Measurements from ENCODE around the gene NT5E.

Gene NT5E

GRCh38 chr6:85479208-85479607, 29.3 kb downstream of the NT5E start:
- Histone ChIP-seq H3K27me3 (ENCODE audit: control insufficient read depth, insufficient read depth, low read length) (no peaks in the 10 kb centered on the region), H3K4me2 (ENCODE audit: low read length) (no peak overlapping the region), H3K36me3 (ENCODE audit: control insufficient read depth, insufficient read depth, low read length) (no peaks in the 10 kb centered on the region), H3K9me3 (ENCODE audit: control insufficient read depth, low read length) (no peaks in the 10 kb centered on the region), H2AFZ (no peak overlapping the region), H3K79me2 (no peaks in the 10 kb centered on the region), H3K4me3 (ENCODE audit: low read depth, low read length) (no peak overlapping the region), H3K4me1 (no peaks in the 10 kb centered on the region), H3K27ac (no peak overlapping the region), H3K9ac (no peak overlapping the region)
- no peak for TF ChIP-seq CTCF (IDR thresholded peaks at IDR 0.05)

GRCh38 chr6:85482206-85482904, 32.5 kb downstream of the NT5E start:
- Histone ChIP-seq H3K79me2 (no peaks in the 10 kb centered on the region), H3K9me3 (ENCODE audit: control insufficient read depth, low read length) (no peaks in the 10 kb centered on the region), H3K27me3 (ENCODE audit: control insufficient read depth, insufficient read depth, low read length) (no peaks in the 10 kb centered on the region), H2AFZ (no peak overlapping the region), H3K9ac (no peak overlapping the region), H3K36me3 (ENCODE audit: control insufficient read depth, insufficient read depth, low read length) (no peaks in the 10 kb centered on the region), H3K4me3 (ENCODE audit: low read depth, low read length) (no peak overlapping the region), H3K4me1 (no peaks in the 10 kb centered on the region), H3K27ac (no peak overlapping the region), H3K4me2 (ENCODE audit: low read length) (no peak overlapping the region)
- TF ChIP-seq CTCF (IDR thresholded peaks at IDR 0.05), result no peak

- Histone ChIP-seq H3K27ac (no peak overlapping the region), H3K4me3 (ENCODE audit: low read depth, low read length) (no peak overlapping the region), H3K36me3 (ENCODE audit: control insufficient read depth, insufficient read depth, low read length) (no peaks in the 10 kb centered on the region), H2AFZ (no peak overlapping the region), H3K27me3 (ENCODE audit: control insufficient read depth, insufficient read depth, low read length) (no peaks in the 10 kb centered on the region), H3K9me3 (ENCODE audit: control insufficient read depth, low read length) (no peaks in the 10 kb centered on the region), H3K9ac (no peak overlapping the region), H3K79me2 (no peaks in the 10 kb centered on the region), H3K4me1 (no peaks in the 10 kb centered on the region), H3K4me2 (ENCODE audit: low read length) (no peak overlapping the region)
- peak; percentile 99 for TF ChIP-seq CTCF (IDR thresholded peaks at IDR 0.05)
Observed at GRCh38 chr6:85482905-85483700, 33.2 kb downstream of the NT5E start.

GRCh38 chr6:85483846-85484245, 34.0 kb downstream of the NT5E start:
- H3K4me3 ChIP-seq (ENCODE audit: low read depth, low read length), result no peak overlapping the region
- H3K36me3 ChIP-seq (ENCODE audit: control insufficient read depth, insufficient read depth, low read length), result no peaks in the 10 kb centered on the region
- H3K27me3 ChIP-seq (ENCODE audit: control insufficient read depth, insufficient read depth, low read length), result no peaks in the 10 kb centered on the region
- no peaks in the 10 kb centered on the region for H3K9me3 ChIP-seq (ENCODE audit: control insufficient read depth, low read length)
- no peak for TF ChIP-seq CTCF (IDR thresholded peaks at IDR 0.05)
- no peaks in the 10 kb centered on the region for H3K79me2 ChIP-seq
- no peaks in the 10 kb centered on the region for H3K4me1 ChIP-seq
- no peak overlapping the region for H3K4me2 ChIP-seq (ENCODE audit: low read length)
- H3K9ac ChIP-seq, result no peak overlapping the region
- no peak overlapping the region for H2AFZ ChIP-seq
- H3K27ac ChIP-seq, result no peak overlapping the region

All from parathyroid adenoma (tissue), 2 donors.